NT2/D1 (cell line): ENCODE measurements around the gene SLC2A10.

Experiments
- DNase-seq: peaks from one replicate; pipeline ENCODE4 v3.0.0-alpha.2; 2011; ENCODE audit warnings: low read depth, low spot score
- H3K27me3 ChIP-seq: 2 replicates; pipeline ENCODE4 v1.6.0; 2011; ENCODE audit warnings: mild to moderate bottlenecking; ENCODE audit not compliant: insufficient read length, insufficient read depth
- H3K36me3 ChIP-seq: 2 replicates; pipeline ENCODE4 v1.6.1; 2011; ENCODE audit warnings: mild to moderate bottlenecking, low read length, mixed read lengths; ENCODE audit not compliant: insufficient read depth, insufficient read length
- H3K4me1 ChIP-seq: 2 replicates; pipeline ENCODE4 v1.5.1; 2011; ENCODE audit not compliant: insufficient read depth, insufficient read length
- H3K4me3 ChIP-seq: 2 replicates; pipeline ENCODE4 v1.5.1; 2011; ENCODE audit warnings: low read depth; ENCODE audit not compliant: insufficient read length
- H3K9ac ChIP-seq: 2 replicates; pipeline ENCODE4 v1.6.0; 2011; ENCODE audit warnings: low read depth; ENCODE audit not compliant: insufficient read length
- H3K9me3 ChIP-seq: 2 replicates; pipeline ENCODE4 v1.5.1; 2011; ENCODE audit warnings: mild to moderate bottlenecking, low read length; ENCODE audit not compliant: insufficient read depth
- SUZ12 ChIP-seq: IDR thresholded peaks from 2 replicates; pipeline ENCODE4 v1.6.1; 2011; ENCODE audit not compliant: insufficient read length, insufficient read depth; ENCODE audit errors: extremely low read depth
- YY1 ChIP-seq: IDR thresholded peaks from 2 replicates; pipeline ENCODE4 v1.6.1; 2011; ENCODE audit not compliant: insufficient read length, insufficient read depth
- ZNF274 ChIP-seq: IDR thresholded peaks from 2 replicates; pipeline ENCODE4 v1.6.1; 2011; ENCODE audit warnings: mild to moderate bottlenecking, low read depth, low read length

Gene SLC2A10

GRCh38 chr20:46757135-46757534 lies 47.7 kb downstream of the SLC2A10 start:
- DNase-seq: no peak
- Histone ChIP-seq H3K27me3 (no peaks in the 10 kb centered on the region), H3K36me3 (no peaks in the 10 kb centered on the region), H3K9me3 (no peaks in the 10 kb centered on the region), H3K4me1 (peaks cover 9% of the 10 kb centered on the region), H3K4me3 (no peak overlapping the region), H3K9ac (peak overlapping the region; percentile 53)
- TF ChIP-seq SUZ12 (no peak), YY1 (no peak), ZNF274 (no peak)

GRCh38 chr20:46757754-46758678 lies 48.6 kb downstream of the SLC2A10 start:
- no peaks in the 10 kb centered on the region for H3K9me3 ChIP-seq
- no peaks in the 10 kb centered on the region for H3K27me3 ChIP-seq
- no peak overlapping the region for H3K9ac ChIP-seq
- no peaks in the 10 kb centered on the region for H3K36me3 ChIP-seq
- H3K4me1 ChIP-seq: peaks cover 9% of the 10 kb centered on the region
- H3K4me3 ChIP-seq: no peak overlapping the region
- DNase-seq: peak; percentile 58
- no peak for TF ChIP-seq ZNF274
- TF ChIP-seq SUZ12: no peak
- no peak for TF ChIP-seq YY1

GRCh38 chr20:46758929-46759669 lies 49.6 kb downstream of the SLC2A10 start:
- no peak overlapping the region for H3K9ac ChIP-seq
- no peaks in the 10 kb centered on the region for H3K27me3 ChIP-seq

GRCh38 chr20:46761566-46761965 lies 52.1 kb downstream of the SLC2A10 start:
- no peaks in the 10 kb centered on the region for H3K36me3 ChIP-seq
- no peaks in the 10 kb centered on the region for H3K9me3 ChIP-seq
- no peak overlapping the region for H3K4me3 ChIP-seq
- no peak for TF ChIP-seq ZNF274
- no peak for TF ChIP-seq SUZ12
- no peak for TF ChIP-seq YY1
- no peak for DNase-seq
- H3K27me3 ChIP-seq: no peaks in the 10 kb centered on the region
- H3K9ac ChIP-seq: no peak overlapping the region
- peaks cover 9% of the 10 kb centered on the region for H3K4me1 ChIP-seq

More at GRCh38 chr20:46758929-46759669, 49.6 kb downstream of the SLC2A10 start:
- TF ChIP-seq ZNF274 (no peak), YY1 (no peak), SUZ12 (no peak)
- H3K4me3 ChIP-seq: no peak overlapping the region
- peaks cover 9% of the 10 kb centered on the region for H3K4me1 ChIP-seq
- H3K9me3 ChIP-seq: no peaks in the 10 kb centered on the region
- DNase-seq: no peak
- H3K36me3 ChIP-seq: no peaks in the 10 kb centered on the region

GRCh38 chr20:46764068-46764467 lies 54.6 kb downstream of the SLC2A10 start:
- H3K4me1 ChIP-seq: no peaks in the 10 kb centered on the region
- no peak overlapping the region for H3K9ac ChIP-seq
- H3K4me3 ChIP-seq: no peak overlapping the region
- no peak for TF ChIP-seq SUZ12
- TF ChIP-seq YY1: no peak
- no peak for TF ChIP-seq ZNF274
- no peaks in the 10 kb centered on the region for H3K27me3 ChIP-seq
- no peaks in the 10 kb centered on the region for H3K9me3 ChIP-seq
- no peak for DNase-seq
- H3K36me3 ChIP-seq: no peaks in the 10 kb centered on the region

GRCh38 chr20:46765506-46766120 lies 56.2 kb downstream of the SLC2A10 start:
- no peak for DNase-seq
- no peaks in the 10 kb centered on the region for H3K4me1 ChIP-seq

More at GRCh38 chr20:46765506-46766120, 56.2 kb downstream of the SLC2A10 start:
- H3K27me3 ChIP-seq: no peaks in the 10 kb centered on the region
- H3K4me3 ChIP-seq: no peak overlapping the region
- H3K36me3 ChIP-seq: no peaks in the 10 kb centered on the region
- H3K9ac ChIP-seq: no peak overlapping the region
- no peaks in the 10 kb centered on the region for H3K9me3 ChIP-seq
- TF ChIP-seq YY1 (no peak), SUZ12 (no peak), ZNF274 (no peak)
